A549 (cell line): ENCODE measurements around the gene LRRC37A3.
"Not testable (repeated sequence)": the region's sequence is repeated elsewhere in the genome, so short reads cannot be mapped to it uniquely, and the experiment has no call there.

Source experiments
- POLR2A ChIP-seq: IDR thresholded peaks from 2 replicates; pipeline ENCODE4 v1.6.1; 2012; ENCODE audit warnings: mild to moderate bottlenecking, low read length
- RCOR1 ChIP-seq: fragments of 150-350 bp; IDR thresholded peaks from 2 replicates; pipeline ENCODE4 v1.6.1; 2014; ENCODE audit warnings: antibody characterized with exemption, low read length, low read depth

GRCh38 chr17:64829824-64830630 is 89.3 kb downstream of the LRRC37A3 start:
- not testable (repeated sequence) for TF ChIP-seq RCOR1, POLR2A
